Neural cell (in vitro differentiated cells): ENCODE data around the gene PCDHB14.

Source experiments
- EZH2 ChIP-seq: fragments of 200-600, 300-800 bp; shearing (Covaris generic), sonication (generic); IDR thresholded peaks from 2 replicates; pipeline ENCODE4 v1.6.1; 2014; ENCODE audit warnings: antibody characterized with exemption, low read length, borderline replicate concordance, mild to moderate bottlenecking; ENCODE audit not compliant: insufficient read depth, poor library complexity, severe bottlenecking
- MXI1 ChIP-seq: fragments of 450-650 bp; conservative IDR thresholded peaks from 2 replicates; pipeline ENCODE4 v1.6.1; 2014; ENCODE audit warnings: antibody characterized with exemption, mild to moderate bottlenecking; ENCODE audit not compliant: poor library complexity, severe bottlenecking
- POLR2AphosphoS5 ChIP-seq: IDR thresholded peaks from 2 replicates; pipeline ENCODE4 v1.6.1; 2012
- RAD21 ChIP-seq: fragments of 450-650 bp; conservative IDR thresholded peaks from 2 replicates; pipeline ENCODE4 v1.6.1; 2014; ENCODE audit warnings: antibody characterized with exemption, mild to moderate bottlenecking, moderate library complexity
- TAF1 ChIP-seq: IDR thresholded peaks from 2 replicates; pipeline ENCODE4 v1.6.1; 2012; ENCODE audit warnings: low read depth
- TF ChIP-seq, protein P1 (sequence below): fragments of 450-650 bp; IDR thresholded peaks from 2 replicates; pipeline ENCODE4 v1.5.1; 2014; ENCODE audit warnings: antibody characterized with exemption, mild to moderate bottlenecking, moderate library complexity; ENCODE audit not compliant: poor library complexity, severe bottlenecking

DNA sequence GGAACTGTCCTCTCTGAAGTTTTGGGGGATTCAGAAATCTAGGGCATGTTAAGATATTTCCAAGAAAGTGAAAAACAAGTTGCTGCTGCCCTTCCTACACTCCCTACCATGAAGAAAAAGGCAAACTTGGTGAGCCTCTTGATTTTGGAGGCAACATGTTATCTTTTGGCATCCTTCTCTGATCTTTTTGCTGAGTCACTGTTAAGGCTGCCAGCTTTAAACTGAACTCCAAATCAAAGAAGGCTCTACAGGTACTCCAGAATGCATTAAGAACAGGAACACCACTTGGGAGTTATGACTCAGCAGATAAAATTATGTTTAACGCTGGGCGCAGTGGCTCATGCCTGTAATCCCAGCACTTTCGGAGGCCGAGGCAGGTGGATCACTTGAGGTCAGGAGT, 46.1 kb downstream of the PCDHB14 start:
- TF ChIP-seq EZH2 (no peak), POLR2AphosphoS5 (no peak), MXI1 (no peak), TAF1 (no peak), RAD21 (no peak)
- TF ChIP-seq, protein P1, sequence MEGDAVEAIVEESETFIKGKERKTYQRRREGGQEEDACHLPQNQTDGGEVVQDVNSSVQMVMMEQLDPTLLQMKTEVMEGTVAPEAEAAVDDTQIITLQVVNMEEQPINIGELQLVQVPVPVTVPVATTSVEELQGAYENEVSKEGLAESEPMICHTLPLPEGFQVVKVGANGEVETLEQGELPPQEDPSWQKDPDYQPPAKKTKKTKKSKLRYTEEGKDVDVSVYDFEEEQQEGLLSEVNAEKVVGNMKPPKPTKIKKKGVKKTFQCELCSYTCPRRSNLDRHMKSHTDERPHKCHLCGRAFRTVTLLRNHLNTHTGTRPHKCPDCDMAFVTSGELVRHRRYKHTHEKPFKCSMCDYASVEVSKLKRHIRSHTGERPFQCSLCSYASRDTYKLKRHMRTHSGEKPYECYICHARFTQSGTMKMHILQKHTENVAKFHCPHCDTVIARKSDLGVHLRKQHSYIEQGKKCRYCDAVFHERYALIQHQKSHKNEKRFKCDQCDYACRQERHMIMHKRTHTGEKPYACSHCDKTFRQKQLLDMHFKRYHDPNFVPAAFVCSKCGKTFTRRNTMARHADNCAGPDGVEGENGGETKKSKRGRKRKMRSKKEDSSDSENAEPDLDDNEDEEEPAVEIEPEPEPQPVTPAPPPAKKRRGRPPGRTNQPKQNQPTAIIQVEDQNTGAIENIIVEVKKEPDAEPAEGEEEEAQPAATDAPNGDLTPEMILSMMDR = no peak
